SKM-1 treated with dmso at 0.1 percent for 144 hours (cell line): ENCODE data around the gene DNAJC22.

Source experiments
- DNase-seq: peaks from one replicate; lab custom pipeline; 2025; ENCODE audit not compliant: unreplicated experiment; lab: John Stamatoyannopoulos, UW

The DNAJC22 gene

GRCh38 chr12:49342914-49343731 is 3.6 kb upstream of the DNAJC22 start:
- no peak for DNase-seq

GRCh38 chr12:49344486-49345050 is 2.1 kb upstream of the DNAJC22 start:
- no peak for DNase-seq

GRCh38 chr12:49345051-49345824 is 1.4 kb upstream of the DNAJC22 start:
- DNase-seq: no peak

- no peak for DNase-seq
Measured at GRCh38 chr12:49345825-49346658, 646 bp upstream of the DNAJC22 start.

DNA sequence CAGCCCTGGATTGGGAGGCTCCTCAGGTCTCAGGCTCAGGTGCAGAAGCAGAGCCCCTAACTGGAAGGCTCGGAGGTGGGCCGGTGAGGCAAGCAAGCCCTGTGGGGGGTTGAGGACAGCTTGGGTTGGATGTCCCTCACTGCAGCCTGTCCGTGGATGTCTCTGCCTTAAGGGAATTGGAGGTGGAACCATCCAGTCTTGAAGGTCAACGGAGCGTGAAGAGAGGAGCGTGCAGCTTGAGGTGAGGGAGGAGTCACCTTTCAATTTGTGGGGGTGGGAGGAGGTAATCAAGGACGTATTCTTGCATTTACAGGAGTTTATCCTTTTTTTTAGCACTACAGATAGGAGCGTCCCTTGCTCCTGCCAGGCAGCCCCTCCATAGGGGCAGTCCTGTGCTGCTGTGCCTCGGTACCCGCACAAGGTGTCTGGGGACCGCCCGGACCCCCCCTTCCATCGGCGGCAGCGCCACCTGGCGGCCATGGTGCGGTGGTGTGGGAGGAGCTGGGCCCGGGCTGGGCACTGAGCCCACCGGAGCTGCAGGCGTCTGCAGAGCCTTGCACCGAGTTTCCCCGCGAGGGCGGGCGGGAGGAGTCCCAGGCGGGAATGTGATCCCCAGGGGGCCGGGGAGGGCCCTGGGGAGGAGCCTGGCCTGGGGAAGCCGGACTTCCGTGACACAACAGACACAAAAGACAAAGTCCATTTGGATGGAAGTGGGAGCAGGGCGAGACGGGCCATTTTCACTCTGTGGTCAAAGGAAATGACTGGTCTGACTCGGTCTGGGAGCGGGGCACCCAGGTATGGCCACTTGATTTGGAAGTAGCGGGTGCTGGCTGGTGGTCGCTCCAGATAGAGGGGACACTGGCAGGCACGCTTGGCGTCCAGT is 864 bp downstream of the DNAJC22 start:
- DNase-seq: no peak

- DNase-seq: no peak
Measured at GRCh38 chr12:49348781-49349180, 2.1 kb downstream of the DNAJC22 start.

DNA sequence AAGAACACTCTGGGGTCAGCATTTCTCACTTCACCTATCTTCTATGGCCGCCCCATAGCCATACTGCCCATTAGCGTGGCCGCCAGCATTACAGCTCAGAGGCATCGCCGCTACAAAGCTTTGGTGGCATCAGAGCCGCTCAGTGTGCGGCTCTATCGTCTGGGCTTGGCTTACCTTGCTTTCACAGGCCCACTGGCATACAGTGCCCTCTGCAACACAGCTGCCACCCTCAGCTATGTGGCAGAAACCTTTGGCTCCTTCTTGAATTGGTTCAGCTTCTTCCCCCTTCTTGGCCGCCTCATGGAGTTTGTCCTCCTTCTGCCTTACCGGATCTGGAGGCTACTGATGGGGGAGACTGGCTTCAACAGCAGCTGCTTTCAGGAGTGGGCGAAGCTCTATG is 2.6 kb downstream of the DNAJC22 start:
- no peak for DNase-seq

- no peak for DNase-seq
Measured at GRCh38 chr12:49352351-49352750, 5.7 kb downstream of the DNAJC22 start.

- no peak for DNase-seq
Measured at GRCh38 chr12:49355913-49356312, 9.2 kb downstream of the DNAJC22 start.

- DNase-seq: no peak
Measured at GRCh38 chr12:49357103-49357678, 10.5 kb downstream of the DNAJC22 start.

DNA sequence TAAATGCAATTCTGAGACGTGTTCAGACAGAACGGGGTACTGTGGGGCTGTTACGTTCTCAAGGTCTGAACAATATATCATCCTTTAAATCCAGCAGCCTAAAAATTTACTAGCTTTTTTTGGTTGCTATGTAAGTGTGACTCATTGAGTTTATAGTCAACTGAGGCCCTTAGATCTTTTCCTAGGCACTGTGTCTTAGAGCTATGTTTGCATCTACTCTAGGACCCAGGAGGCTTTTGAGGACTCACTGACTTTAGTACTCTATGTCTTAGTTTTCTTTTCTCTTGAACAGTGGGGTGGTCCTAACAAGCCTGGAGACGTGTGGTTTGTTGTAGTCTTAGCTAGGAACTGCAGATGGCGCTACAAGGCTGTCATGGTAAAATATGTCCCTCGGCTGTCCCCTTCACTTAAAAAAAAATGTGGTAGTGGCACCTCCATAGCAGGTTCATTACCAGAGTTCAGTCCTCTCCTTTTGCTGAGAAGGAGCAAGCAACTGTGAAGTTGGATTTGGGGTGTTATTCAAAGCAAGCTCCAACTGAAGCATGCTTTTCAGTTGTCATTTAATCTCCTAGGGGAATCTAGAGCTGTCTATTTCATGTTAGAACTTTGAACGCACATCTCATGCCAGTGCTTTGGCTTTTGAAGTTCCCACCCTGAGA is 11.9 kb downstream of the DNAJC22 start:
- peak; percentile 57 for DNase-seq

DNA sequence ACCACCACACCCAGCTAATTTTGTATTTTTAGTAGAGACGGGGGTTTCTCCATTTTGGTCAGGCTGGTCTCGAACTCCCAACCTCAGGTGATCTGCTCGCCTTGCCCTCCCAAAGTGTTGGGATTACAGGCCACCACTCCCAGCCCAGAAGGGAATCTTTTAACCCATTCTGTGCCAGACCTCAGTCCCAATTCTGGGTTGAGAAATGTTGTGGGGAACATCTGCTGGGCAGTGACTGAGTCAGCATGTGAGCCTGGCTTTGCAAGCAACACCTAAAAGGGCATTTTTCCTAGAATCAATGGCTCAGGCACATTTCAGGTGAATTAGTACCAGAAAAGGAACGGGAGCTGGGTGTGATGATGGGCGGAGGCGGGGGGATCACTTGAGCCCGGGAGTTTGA is 13.0 kb downstream of the DNAJC22 start:
- no peak for DNase-seq

- DNase-seq: no peak
Measured at GRCh38 chr12:49362077-49362476, 15.4 kb downstream of the DNAJC22 start.

DNA sequence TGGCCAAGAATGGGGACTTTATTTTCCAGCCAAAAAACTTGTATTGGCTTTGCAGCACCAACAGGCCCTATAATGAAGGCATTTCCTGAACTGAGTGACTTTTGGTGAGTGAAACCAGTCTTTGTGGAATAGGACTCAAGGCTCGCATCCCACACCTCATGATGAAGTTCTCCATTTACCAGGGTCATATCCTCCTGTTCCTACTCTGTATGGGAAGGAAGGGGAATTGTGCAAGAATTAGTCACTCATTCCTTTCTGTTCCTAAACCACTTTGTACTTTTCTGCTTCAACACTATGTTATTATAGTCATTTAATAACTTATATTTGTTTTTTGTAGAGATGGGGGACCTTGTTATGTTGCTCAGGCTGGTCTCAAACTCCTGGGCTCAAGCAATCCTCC is 18.3 kb downstream of the DNAJC22 start:
- no peak for DNase-seq

DNA sequence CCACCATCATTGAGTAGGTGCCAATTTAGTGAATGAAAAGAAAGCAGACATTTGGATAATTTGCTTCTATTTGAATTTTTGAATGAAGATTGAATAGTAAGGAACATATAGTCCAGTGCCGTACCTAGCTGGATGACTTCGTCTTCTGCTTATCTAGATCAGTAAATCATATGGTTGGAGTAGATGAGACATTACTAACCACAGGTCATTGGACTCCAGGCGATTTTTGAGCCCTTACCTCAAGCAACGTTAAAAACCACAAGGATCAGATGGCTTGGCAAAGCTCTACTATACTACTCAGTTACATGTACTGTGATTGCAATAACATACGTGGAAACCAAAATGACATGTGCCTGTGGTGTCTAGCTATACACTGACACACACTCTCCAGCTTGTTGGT is 18.9 kb downstream of the DNAJC22 start:
- no peak for DNase-seq

- DNase-seq: no peak
Measured at GRCh38 chr12:49366096-49366651, 19.5 kb downstream of the DNAJC22 start.

- DNase-seq: peak; percentile 56
Measured at GRCh38 chr12:49366652-49367380, 20.1 kb downstream of the DNAJC22 start.
